ENCODE data around the gene FOXP1.

FOXP1 gene

GRCh38 chr3:71135373-71136088, 448.0 kb downstream of the FOXP1 start:
- ATAC-seq, result no peak
- TF ChIP-seq ZNF8 (CRISPR knock-in tag; IDR thresholded peaks at IDR 0.05) (no peak), GLIS3 (CRISPR knock-in tag; IDR thresholded peaks at IDR 0.05) (no peak), PATZ1 (CRISPR knock-in tag; IDR thresholded peaks at IDR 0.05; ENCODE audit: borderline replicate concordance) (no peak), ISL1 (CRISPR knock-in tag; IDR thresholded peaks at IDR 0.05) (no peak), TSHZ2 (CRISPR knock-in tag; IDR thresholded peaks at IDR 0.05) (no peak), ZNF565 (CRISPR knock-in tag; conservative IDR thresholded peaks at IDR 0.05; ENCODE audit: low read depth) (no peak), PPARA (CRISPR knock-in tag; IDR thresholded peaks at IDR 0.05; ENCODE audit: borderline replicate concordance) (no peak)

GRCh38 chr3:71134521-71134920, 449.0 kb downstream of the FOXP1 start:
- no peak for TF ChIP-seq PPARA (CRISPR knock-in tag; IDR thresholded peaks at IDR 0.05; ENCODE audit: borderline replicate concordance)
- no peak for TF ChIP-seq CSDC2 (CRISPR knock-in tag; IDR thresholded peaks at IDR 0.05)
- no peak for TF ChIP-seq CSRNP3 (CRISPR knock-in tag; IDR thresholded peaks at IDR 0.05)
- TF ChIP-seq ZC3H10 (CRISPR knock-in tag; IDR thresholded peaks at IDR 0.05), result no peak
- TF ChIP-seq PATZ1 (CRISPR knock-in tag; IDR thresholded peaks at IDR 0.05; ENCODE audit: borderline replicate concordance), result no peak
- TF ChIP-seq ISL1 (CRISPR knock-in tag; IDR thresholded peaks at IDR 0.05), result no peak
- no peak for TF ChIP-seq SNAI2 (CRISPR knock-in tag; IDR thresholded peaks at IDR 0.05)
- TF ChIP-seq ZNF565 (CRISPR knock-in tag; conservative IDR thresholded peaks at IDR 0.05; ENCODE audit: low read depth), result no peak
- TF ChIP-seq ZNF70 (CRISPR knock-in tag; IDR thresholded peaks at IDR 0.05), result no peak
- no peak for TF ChIP-seq TOX (CRISPR knock-in tag; IDR thresholded peaks at IDR 0.05; ENCODE audit: borderline replicate concordance)
- no peak for TF ChIP-seq TCF4 (CRISPR knock-in tag; IDR thresholded peaks at IDR 0.05; ENCODE audit: borderline replicate concordance)
- no peak for TF ChIP-seq CREB5 (CRISPR knock-in tag; IDR thresholded peaks at IDR 0.05; ENCODE audit: low read depth)
- no peak for TF ChIP-seq ZFP3 (CRISPR knock-in tag; IDR thresholded peaks at IDR 0.05)
- no peak for TF ChIP-seq OSR1 (CRISPR knock-in tag; IDR thresholded peaks at IDR 0.05)
- TF ChIP-seq POU6F1 (CRISPR knock-in tag; IDR thresholded peaks at IDR 0.05; ENCODE audit: borderline replicate concordance, low read depth), result no peak
- no peak for TF ChIP-seq TSHZ2 (CRISPR knock-in tag; IDR thresholded peaks at IDR 0.05)
- no peak for TF ChIP-seq ZNF8 (CRISPR knock-in tag; IDR thresholded peaks at IDR 0.05)
- TF ChIP-seq RARB (CRISPR knock-in tag; IDR thresholded peaks at IDR 0.05), result no peak
- no peak for TF ChIP-seq ARNTL (CRISPR knock-in tag; IDR thresholded peaks at IDR 0.05; ENCODE audit: borderline replicate concordance, low read depth)
- no peak for TF ChIP-seq GLIS3 (CRISPR knock-in tag; IDR thresholded peaks at IDR 0.05)
- ATAC-seq, result no peak

All from SK-N-SH treated with all-trans-retinoic acid at 6 μM for 48 hours (cell line).